GM10266 (cell line): ENCODE measurements around the gene HOXA3.

ENCODE experiments used
- DNase-seq: peaks from one replicate; pipeline ENCODE4 v3.0.0; 2012; ENCODE audit errors: extremely low spot score
- TF ChIP-seq, protein P1 (sequence below): IDR thresholded peaks from 2 replicates; pipeline ENCODE4 v1.5.1; 2012; ENCODE audit warnings: mild to moderate bottlenecking, low read depth; ENCODE audit not compliant: control insufficient read depth, insufficient read depth; ENCODE audit errors: missing control alignments

The HOXA3 gene

DNA sequence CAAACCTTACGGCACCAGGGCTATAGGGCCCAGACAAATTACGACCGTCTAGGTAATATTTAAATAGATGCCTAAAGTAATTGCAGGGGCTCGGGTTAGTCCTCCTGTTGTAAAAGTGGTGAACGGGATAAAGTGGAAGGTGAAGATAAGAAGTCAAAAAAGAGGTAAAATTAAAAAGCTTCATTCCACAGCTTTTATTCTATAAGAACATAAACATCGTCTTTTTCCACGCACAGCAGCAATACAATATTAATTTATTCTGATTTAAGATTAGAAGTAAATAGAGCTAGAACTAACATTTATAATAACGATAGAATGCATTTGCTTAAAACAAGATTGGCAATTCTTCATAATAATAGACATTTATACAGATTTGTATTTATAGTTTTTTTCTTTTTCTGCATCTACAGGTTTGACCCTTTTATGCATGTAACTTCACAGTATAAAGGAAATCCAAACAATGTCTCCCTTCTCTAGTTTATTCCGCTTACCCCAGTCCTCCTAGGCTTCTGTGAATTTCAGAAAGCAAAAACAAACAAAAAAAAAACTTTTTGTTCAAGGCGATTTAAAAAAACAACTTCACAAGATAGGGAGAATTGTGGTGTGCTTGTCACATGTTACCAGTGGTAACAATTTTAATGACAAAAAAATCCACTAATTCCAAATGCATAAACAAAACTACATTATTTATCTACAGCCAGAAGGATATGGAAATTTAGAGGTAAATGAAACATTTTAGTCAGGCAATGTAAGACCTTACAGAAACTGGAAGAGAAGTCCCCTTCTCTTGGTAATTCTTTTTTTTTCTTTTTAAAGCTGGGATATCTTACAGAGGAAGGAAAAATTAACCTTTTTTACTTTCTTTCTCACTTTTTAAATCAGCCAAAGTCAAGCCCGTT is 18.3 kb upstream of the HOXA3 start:
- TF ChIP-seq, protein P1, sequence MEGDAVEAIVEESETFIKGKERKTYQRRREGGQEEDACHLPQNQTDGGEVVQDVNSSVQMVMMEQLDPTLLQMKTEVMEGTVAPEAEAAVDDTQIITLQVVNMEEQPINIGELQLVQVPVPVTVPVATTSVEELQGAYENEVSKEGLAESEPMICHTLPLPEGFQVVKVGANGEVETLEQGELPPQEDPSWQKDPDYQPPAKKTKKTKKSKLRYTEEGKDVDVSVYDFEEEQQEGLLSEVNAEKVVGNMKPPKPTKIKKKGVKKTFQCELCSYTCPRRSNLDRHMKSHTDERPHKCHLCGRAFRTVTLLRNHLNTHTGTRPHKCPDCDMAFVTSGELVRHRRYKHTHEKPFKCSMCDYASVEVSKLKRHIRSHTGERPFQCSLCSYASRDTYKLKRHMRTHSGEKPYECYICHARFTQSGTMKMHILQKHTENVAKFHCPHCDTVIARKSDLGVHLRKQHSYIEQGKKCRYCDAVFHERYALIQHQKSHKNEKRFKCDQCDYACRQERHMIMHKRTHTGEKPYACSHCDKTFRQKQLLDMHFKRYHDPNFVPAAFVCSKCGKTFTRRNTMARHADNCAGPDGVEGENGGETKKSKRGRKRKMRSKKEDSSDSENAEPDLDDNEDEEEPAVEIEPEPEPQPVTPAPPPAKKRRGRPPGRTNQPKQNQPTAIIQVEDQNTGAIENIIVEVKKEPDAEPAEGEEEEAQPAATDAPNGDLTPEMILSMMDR, result no peak
- DNase-seq, result no peak

DNA sequence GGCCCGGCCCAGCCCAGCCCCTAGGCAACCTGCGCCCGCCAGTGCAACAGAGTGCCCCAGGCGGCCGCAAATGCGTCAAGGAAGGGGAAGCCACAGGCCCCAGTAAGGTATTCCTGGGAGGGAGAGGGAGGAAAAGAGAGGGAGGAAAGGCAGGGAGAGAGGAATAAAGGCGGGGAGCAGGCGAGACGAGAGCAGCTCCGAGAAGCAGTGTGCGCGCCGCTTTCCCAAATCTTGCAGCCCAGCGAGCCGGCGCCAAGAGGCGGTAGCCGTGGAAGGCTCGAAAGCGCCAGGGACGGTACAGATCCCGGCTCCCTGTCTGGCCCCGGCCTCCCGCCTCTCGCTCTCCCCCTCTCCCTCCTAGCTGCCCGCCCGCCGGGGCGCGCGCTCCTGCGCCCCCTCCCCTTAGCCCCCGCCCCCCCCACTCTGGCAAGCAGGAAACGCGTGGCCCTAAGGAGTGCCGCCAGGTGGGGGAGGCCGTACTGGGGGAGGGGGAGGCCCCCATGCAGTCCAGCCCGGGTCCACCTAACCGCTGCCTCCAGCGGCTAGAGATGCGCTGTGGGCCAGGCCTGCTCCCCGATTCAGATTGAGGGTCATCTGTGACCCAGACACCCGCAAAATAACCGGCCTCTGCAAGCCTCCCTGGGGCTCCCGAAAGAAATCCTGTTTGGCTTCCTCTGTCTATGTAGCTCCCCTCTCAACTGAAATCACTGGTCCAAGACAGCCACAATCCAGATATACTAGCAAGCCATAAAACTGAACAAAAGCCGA is 17.5 kb upstream of the HOXA3 start:
- DNase-seq, result no peak
- TF ChIP-seq, protein P1, result no peak

DNA sequence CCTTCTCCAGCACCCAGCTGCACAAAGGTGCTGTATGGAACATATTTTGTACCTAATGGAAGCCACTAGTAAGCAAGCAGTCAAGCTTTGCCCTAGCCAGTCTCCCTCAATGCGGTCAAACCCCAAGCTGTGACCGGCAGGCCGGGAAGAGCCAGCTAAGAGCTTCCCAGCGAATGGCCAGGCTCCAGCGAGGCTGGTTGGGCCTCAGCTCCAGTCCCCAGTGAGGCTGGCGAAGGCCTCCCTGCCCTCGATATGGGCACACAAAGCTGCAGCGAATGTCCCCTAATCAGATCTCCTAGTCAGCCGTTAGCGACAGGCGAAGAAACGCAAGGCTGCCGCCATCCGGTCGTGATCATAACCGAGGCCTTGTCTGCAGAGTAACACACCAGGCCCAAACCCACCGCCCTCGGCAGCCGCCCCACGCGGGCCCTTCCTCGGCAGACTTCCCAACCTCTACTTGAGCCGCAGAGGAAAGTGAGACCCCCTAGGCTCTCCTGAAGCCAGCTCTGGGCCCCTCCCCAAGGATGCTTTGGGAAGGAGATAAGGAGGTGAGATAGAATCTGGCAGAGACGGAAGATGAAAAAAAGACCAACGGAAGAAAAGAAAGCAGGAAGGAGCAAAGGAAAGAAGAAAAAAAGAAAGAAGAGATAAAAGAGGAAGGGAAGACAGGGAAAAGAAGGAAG is 16.0 kb upstream of the HOXA3 start:
- no peak for DNase-seq
- TF ChIP-seq, protein P1, result no peak

DNA sequence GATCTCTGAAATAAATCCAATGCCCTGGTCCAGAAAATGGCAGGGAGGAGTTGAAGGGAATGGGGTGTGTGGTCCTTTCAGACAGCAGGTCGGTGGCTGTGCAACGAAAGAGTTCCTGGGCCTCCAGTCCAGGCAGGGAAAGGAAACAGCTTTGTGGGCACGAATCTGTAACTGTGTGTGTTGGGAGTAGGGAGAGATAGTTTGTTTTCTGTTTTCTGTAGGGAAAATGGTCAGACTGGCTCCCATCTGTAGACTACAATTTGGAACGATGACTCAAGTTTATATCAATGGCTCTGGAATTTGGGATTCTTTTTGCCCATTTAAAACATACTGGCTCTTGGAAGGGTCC is 15.5 kb upstream of the HOXA3 start:
- TF ChIP-seq, protein P1, result no peak
- DNase-seq, result no peak

DNA sequence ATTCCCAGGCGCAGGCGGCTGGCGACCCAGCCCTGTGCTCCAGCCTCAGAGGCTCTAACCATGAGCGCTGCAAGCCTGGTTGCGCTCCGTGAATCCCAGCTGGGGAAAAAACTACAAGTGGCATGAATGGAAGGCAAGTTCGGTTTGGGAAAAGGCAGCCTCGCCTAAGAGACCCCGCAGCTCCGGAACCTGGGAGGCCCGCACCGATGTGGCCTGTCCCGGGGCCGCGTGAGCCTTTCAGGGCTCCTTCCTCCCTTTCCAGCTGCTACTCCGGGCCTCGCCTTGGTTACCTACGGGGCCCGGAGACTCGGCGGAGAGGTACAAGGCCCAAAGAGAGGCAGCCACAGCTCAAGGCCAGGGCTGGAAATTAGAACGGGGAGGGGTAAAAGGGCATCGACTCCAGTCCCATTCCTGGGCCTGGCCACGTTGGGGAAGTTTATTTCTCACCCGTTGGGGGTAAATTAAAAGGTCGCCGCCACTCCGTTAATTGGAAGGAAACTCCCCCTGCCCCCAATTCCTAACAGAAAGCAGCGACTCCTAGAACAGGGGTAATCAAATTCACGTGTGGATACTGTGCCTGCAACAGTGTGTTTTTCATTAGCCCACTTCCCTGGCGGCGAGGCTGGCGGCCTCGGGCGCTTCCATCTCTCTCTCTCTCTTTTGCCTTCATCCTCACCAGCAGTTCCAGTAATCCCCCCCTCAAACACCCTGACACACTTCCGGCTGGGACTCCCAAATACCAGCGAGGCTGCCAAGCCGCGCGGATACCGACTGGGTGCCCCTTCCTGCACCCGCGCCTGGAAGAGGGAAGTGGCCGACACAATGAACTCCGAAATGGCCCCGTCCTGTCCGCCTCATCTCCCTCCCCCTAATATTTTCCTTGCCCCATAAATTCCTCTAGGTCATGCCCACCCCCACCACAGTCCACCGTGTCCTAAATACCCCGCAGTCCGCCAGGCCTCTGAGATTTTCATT is 14.4 kb upstream of the HOXA3 start:
- no peak for DNase-seq
- TF ChIP-seq, protein P1, result no peak

DNA sequence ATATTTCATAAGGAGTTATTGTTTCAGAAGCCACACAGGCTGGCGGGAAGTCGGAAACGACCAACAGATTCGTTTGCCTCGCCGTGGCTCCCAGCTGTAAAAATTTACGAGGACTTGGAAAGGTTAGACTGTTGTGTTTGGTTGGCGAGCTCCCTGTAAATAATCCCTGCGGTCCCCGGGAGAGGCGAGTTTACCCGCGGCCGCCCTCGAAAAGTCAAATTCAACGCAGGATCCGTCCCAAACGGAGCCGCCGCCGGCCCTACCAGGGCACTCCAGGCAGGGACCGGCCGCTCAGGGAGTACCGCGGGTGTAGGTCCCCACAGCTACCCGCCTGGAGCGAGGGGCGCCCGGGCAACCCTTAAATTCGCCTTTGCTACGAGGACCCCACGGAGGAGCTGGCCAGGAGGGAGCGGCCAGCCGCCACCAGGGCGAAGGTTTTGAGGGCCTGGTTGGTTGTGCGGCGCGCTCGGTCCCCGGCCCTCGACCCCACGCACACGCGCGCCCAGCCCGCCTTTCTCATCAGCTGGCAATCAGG is 13.7 kb upstream of the HOXA3 start:
- TF ChIP-seq, protein P1, result no peak
- no peak for DNase-seq
